ENCODE measurements around the gene MED20.

Gene MED20

DNA sequence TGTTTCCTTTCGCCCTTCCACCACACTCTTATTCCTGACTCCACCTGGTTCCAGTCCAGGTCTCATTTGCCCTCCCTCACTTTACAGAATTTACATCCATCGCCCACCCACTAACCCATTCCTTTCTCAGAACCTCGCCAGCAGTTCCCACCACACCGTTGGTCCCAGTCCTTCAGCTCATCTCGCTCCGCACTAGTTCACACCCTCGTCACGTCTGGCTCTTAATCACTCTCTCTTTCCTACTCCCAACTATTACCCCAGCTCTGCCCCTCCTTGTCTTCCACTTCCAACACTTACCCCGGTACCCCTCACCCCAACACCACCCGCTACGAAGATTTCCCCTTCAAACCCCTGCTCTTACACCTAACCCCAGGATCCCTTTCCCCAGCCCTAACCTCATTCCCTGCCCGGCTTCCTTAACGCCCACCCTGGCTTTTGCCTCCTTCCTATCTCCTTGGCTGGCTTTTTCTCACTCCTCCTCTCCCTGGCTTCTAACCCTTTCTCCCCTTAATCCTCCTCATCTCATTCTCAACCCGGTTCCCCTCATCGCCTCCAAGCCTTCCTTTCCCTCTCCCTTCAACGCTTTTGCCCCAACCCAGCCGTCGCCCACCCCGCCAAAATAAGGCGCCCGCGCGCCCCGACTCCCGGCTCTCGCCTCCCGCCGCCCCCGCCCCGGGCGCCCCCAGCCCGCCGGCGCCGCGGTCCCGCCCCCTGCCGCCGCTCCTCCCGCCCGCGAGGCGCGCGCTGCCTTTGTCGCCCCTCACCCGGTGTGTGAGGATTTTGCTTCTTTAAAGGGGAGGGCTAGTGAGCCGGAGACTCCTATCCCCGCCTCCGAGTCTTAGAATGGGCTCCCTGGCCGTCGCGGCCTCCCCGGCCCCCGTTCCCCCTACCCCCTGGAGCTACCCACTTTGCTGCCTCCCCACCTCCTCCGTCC, 26.3 kb downstream of the MED20 start:
- no peak for DNase-seq (ENCODE audit: low read depth in 1 of 2, low spot score in 1 of 2)
- Histone ChIP-seq H3K4me3 (replicated peaks; ENCODE audit: insufficient read depth, low read length) (peak overlapping the region; percentile 76), H3K27me3 (ENCODE audit: insufficient read depth, poor library complexity, severe bottlenecking) (no peaks in the 10 kb centered on the region), H3K27ac (replicated peaks) (peak overlapping the region; percentile 80; the same call in 1 of the 2 replicates)
- no peak for TF ChIP-seq POLR2AphosphoS5 (IDR thresholded peaks at IDR 0.05; ENCODE audit: low read depth)
- TF ChIP-seq, protein P1, sequence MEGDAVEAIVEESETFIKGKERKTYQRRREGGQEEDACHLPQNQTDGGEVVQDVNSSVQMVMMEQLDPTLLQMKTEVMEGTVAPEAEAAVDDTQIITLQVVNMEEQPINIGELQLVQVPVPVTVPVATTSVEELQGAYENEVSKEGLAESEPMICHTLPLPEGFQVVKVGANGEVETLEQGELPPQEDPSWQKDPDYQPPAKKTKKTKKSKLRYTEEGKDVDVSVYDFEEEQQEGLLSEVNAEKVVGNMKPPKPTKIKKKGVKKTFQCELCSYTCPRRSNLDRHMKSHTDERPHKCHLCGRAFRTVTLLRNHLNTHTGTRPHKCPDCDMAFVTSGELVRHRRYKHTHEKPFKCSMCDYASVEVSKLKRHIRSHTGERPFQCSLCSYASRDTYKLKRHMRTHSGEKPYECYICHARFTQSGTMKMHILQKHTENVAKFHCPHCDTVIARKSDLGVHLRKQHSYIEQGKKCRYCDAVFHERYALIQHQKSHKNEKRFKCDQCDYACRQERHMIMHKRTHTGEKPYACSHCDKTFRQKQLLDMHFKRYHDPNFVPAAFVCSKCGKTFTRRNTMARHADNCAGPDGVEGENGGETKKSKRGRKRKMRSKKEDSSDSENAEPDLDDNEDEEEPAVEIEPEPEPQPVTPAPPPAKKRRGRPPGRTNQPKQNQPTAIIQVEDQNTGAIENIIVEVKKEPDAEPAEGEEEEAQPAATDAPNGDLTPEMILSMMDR (IDR thresholded peaks at IDR 0.05; ENCODE audit: insufficient read depth, low read length): no peak
- no peak for TF ChIP-seq GABPA (IDR thresholded peaks at IDR 0.05; ENCODE audit: low read depth)
- TF ChIP-seq SPI1 (IDR thresholded peaks at IDR 0.05; ENCODE audit: borderline replicate concordance, low read depth): no peak
- TF ChIP-seq, protein P2, sequence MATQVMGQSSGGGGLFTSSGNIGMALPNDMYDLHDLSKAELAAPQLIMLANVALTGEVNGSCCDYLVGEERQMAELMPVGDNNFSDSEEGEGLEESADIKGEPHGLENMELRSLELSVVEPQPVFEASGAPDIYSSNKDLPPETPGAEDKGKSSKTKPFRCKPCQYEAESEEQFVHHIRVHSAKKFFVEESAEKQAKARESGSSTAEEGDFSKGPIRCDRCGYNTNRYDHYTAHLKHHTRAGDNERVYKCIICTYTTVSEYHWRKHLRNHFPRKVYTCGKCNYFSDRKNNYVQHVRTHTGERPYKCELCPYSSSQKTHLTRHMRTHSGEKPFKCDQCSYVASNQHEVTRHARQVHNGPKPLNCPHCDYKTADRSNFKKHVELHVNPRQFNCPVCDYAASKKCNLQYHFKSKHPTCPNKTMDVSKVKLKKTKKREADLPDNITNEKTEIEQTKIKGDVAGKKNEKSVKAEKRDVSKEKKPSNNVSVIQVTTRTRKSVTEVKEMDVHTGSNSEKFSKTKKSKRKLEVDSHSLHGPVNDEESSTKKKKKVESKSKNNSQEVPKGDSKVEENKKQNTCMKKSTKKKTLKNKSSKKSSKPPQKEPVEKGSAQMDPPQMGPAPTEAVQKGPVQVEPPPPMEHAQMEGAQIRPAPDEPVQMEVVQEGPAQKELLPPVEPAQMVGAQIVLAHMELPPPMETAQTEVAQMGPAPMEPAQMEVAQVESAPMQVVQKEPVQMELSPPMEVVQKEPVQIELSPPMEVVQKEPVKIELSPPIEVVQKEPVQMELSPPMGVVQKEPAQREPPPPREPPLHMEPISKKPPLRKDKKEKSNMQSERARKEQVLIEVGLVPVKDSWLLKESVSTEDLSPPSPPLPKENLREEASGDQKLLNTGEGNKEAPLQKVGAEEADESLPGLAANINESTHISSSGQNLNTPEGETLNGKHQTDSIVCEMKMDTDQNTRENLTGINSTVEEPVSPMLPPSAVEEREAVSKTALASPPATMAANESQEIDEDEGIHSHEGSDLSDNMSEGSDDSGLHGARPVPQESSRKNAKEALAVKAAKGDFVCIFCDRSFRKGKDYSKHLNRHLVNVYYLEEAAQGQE (IDR thresholded peaks at IDR 0.05; ENCODE audit: insufficient replicate concordance, low read depth): no peak

DNA sequence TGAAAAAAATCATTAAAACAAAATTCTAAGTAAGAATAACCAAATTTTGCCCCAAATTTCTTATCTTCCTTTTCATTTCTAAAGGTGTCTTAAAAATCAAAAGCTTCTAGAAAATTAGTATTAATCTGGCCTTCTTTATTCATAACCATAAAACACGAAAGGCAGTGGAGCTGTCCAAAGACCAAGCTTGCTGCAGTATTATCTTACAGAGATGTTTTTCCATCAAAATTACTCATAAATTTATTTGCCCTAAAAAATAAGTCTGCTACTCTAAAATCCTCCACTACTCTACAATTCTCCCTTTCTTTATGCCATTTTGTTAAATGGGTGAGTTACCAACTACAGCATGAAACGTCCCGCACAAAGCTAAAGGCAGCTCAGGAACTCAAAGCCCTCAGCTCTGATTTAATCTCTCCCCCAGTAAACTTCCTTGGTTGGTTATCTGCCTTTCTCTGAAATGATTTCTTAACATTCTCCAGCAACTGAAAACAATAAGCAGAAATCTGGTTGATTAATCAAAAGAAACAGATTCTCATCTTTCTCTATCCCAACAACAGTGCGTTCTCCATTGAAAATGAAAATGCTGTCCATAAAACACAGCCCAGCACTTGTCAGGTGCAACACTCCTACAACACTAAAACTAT, 27.9 kb downstream of the MED20 start:
- Histone ChIP-seq H3K4me3 (replicated peaks; ENCODE audit: insufficient read depth, low read length) (no peak overlapping the region), H3K27me3 (ENCODE audit: insufficient read depth, poor library complexity, severe bottlenecking) (no peaks in the 10 kb centered on the region), H3K27ac (replicated peaks) (no peak overlapping the region)
- DNase-seq (ENCODE audit: low read depth in 1 of 2, low spot score in 1 of 2): no peak
- TF ChIP-seq SPI1 (IDR thresholded peaks at IDR 0.05; ENCODE audit: borderline replicate concordance, low read depth): no peak
- TF ChIP-seq, protein P2 (IDR thresholded peaks at IDR 0.05; ENCODE audit: insufficient replicate concordance, low read depth): peak; percentile 56

DNA sequence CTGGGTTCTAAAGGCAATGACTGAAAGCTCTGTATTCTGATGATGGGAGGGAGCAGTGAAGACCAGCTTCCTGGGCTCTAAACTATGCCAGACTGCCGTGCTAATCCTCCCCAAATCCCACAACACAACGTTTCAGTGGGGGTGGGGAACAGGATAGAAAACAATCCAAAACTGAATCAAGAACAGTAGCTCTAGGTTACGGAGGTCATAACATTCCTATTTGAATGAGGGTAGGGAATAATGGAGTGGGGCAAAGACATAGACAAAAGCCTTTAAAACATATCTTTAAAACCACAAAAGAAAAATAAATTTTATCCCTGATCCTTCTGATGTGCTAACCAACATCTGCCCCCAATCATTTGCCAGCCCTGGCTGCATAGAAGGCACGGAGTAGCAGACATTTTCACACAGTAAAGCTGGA, 33.6 kb downstream of the MED20 start:
- Histone ChIP-seq H3K27ac (replicated peaks) (no peak overlapping the region), H3K4me3 (replicated peaks; ENCODE audit: insufficient read depth, low read length) (no peak overlapping the region), H3K27me3 (ENCODE audit: insufficient read depth, poor library complexity, severe bottlenecking) (no peaks in the 10 kb centered on the region)
- no peak for DNase-seq (ENCODE audit: low read depth in 1 of 2, low spot score in 1 of 2)
- TF ChIP-seq, protein P1 (IDR thresholded peaks at IDR 0.05; ENCODE audit: insufficient read depth, low read length): no peak
- TF ChIP-seq, protein P2 (IDR thresholded peaks at IDR 0.05; ENCODE audit: insufficient replicate concordance, low read depth): no peak
- TF ChIP-seq POLR2AphosphoS5 (IDR thresholded peaks at IDR 0.05; ENCODE audit: low read depth) (no peak), GABPA (IDR thresholded peaks at IDR 0.05; ENCODE audit: low read depth) (no peak), SPI1 (IDR thresholded peaks at IDR 0.05; ENCODE audit: borderline replicate concordance, low read depth) (no peak)
